GM23338 (cell line): ENCODE measurements around the gene DOCK4. TPM values are rescaled to one million over a fixed set of nuclear protein-coding genes. Genes with fewer than 3 reads are reported as not detected.

Source experiments
- ATAC-seq: fragments of 200-7000 bp; cut with Tn5 transposase; 3 replicates; pipeline ENCODE4 v1.9.1; 2020
- DNase-seq: peaks from one replicate; pipeline ENCODE4 v3.0.0-alpha.2; 2015; ENCODE audit warnings: low spot score
- H2AFZ ChIP-seq: fragments of 200-600 bp; sonication (generic); 2 replicates; pipeline ENCODE4 v1.8.0; 2016; ENCODE audit warnings: antibody characterized with exemption, mild to moderate bottlenecking, moderate library complexity
- H3F3A ChIP-seq: fragments of 200-600 bp; sonication (generic); replicated peaks from 2 replicates; pipeline ENCODE4 v1.8.0; 2017; ENCODE audit warnings: antibody characterized with exemption, mixed run types, low read depth
- H3K27ac ChIP-seq: fragments of 200-600 bp; sonication (generic); 2 replicates; pipeline ENCODE4 v1.6.1; 2016; ENCODE audit warnings: low read depth
- H3K27me3 ChIP-seq: fragments of 200-600 bp; sonication (generic); 2 replicates; pipeline ENCODE4 v1.8.0; 2016; ENCODE audit warnings: mild to moderate bottlenecking, mixed run types, moderate library complexity; ENCODE audit not compliant: insufficient read depth
- H3K36me3 ChIP-seq: fragments of 200-600 bp; sonication (generic); 2 replicates; pipeline ENCODE4 v1.8.0; 2016; ENCODE audit warnings: mild to moderate bottlenecking; ENCODE audit not compliant: insufficient read depth
- H3K4me1 ChIP-seq: fragments of 200-600 bp; sonication (generic); 2 replicates; pipeline ENCODE4 v1.8.0; 2016; ENCODE audit warnings: mild to moderate bottlenecking, moderate library complexity; ENCODE audit not compliant: insufficient read depth
- H3K4me2 ChIP-seq: fragments of 200-600 bp; sonication (generic); 2 replicates; pipeline ENCODE4 v1.7.1; 2017; ENCODE audit warnings: mixed run types
- H3K4me3 ChIP-seq: fragments of 200-600 bp; sonication (generic); 2 replicates; pipeline ENCODE4 v1.6.1; 2016; ENCODE audit warnings: mixed run types
- H3K79me2 ChIP-seq: fragments of 200-600 bp; sonication (generic); replicated peaks from 2 replicates; pipeline ENCODE4 v1.8.0; 2017; ENCODE audit warnings: mild to moderate bottlenecking; ENCODE audit not compliant: insufficient read depth
- H3K9me2 ChIP-seq: fragments of 200-600 bp; sonication (generic); 2 replicates; pipeline ENCODE4 v1.8.0; 2017; ENCODE audit not compliant: insufficient read depth
- H4K20me1 ChIP-seq: fragments of 200-600 bp; sonication (generic); replicated peaks from 2 replicates; pipeline ENCODE4 v1.8.0; 2017; ENCODE audit warnings: mild to moderate bottlenecking; ENCODE audit not compliant: insufficient read depth
- H3K27ac Mint-ChIP-seq: 2 replicates; pipeline ENCODE4 v1.8.0; 2020; ENCODE audit warnings: inconsistent platforms, mild to moderate bottlenecking, moderate library complexity, mixed read lengths
- H3K27me3 Mint-ChIP-seq: 3 replicates; pipeline ENCODE4 v1.8.0; 2022; ENCODE audit warnings: low read depth, mild to moderate bottlenecking, moderate library complexity, mixed read lengths, inconsistent platforms; ENCODE audit not compliant: insufficient read depth, poor library complexity
- H3K36me3 Mint-ChIP-seq: 3 replicates; pipeline ENCODE4 v1.8.0; 2021; ENCODE audit warnings: low read depth, mild to moderate bottlenecking, inconsistent platforms, moderate library complexity, mixed read lengths
- H3K4me1 Mint-ChIP-seq: 3 replicates; pipeline ENCODE4 v1.8.0; 2020; ENCODE audit warnings: mild to moderate bottlenecking, inconsistent platforms, mixed read lengths
- H3K4me3 Mint-ChIP-seq: 3 replicates; pipeline ENCODE4 v1.8.0; 2021; ENCODE audit warnings: moderate library complexity, mild to moderate bottlenecking, inconsistent platforms, mixed read lengths
- H3K9me3 Mint-ChIP-seq: 3 replicates; pipeline ENCODE4 v1.8.0; 2020; ENCODE audit warnings: moderate library complexity, mild to moderate bottlenecking, inconsistent platforms, mixed read lengths
- CREB1 ChIP-seq: fragments of 250-450 bp; sonication (Bioruptor Pico); IDR thresholded peaks from 2 replicates; pipeline ENCODE4 v1.5.0; 2020; ENCODE audit warnings: low read depth, mild to moderate bottlenecking, moderate library complexity
- CTCF ChIP-seq, 2 experiments: fragments of 200-600 bp in 1 of 2; sonication (generic) in 1 of 2; conservative IDR thresholded peaks; 2 replicates each; pipeline versions ENCODE4 v1.5.1 to v1.6.1; 2016 to 2017; ENCODE audit warnings: antibody characterized with exemption in 2 of 2, low read depth in 2 of 2, mild to moderate bottlenecking in 2 of 2, moderate library complexity in 1 of 2
- ETS1 ChIP-seq: IDR thresholded peaks from 2 replicates; pipeline ENCODE4 v1.6.1; 2016; ENCODE audit warnings: antibody characterized with exemption
- EZH2 ChIP-seq: fragments of 200-600 bp; sonication (generic); IDR thresholded peaks from one replicate; pipeline ENCODE4 v1.8.0; 2017; ENCODE audit warnings: antibody characterized with exemption, mild to moderate bottlenecking, low read depth; ENCODE audit not compliant: unreplicated experiment
- JUNB ChIP-seq: IDR thresholded peaks from one replicate; pipeline ENCODE4 v1.6.1; 2016; ENCODE audit warnings: antibody characterized with exemption; ENCODE audit not compliant: unreplicated experiment
- POLR2AphosphoS5 ChIP-seq: IDR thresholded peaks from 2 replicates; pipeline ENCODE4 v1.6.1; 2016; ENCODE audit warnings: antibody characterized with exemption, low read depth
- REST ChIP-seq: IDR thresholded peaks from one replicate; pipeline ENCODE4 v1.6.1; 2018; ENCODE audit warnings: antibody characterized with exemption; ENCODE audit not compliant: unreplicated experiment
- STAT1 ChIP-seq: IDR thresholded peaks from one replicate; pipeline ENCODE4 v1.6.1; 2016; ENCODE audit warnings: antibody characterized with exemption; ENCODE audit not compliant: unreplicated experiment
- ZNF114 ChIP-seq: fragments of 250-450 bp; sonication (Bioruptor Pico); IDR thresholded peaks from 2 replicates; pipeline ENCODE4 v1.5.0; 2020; ENCODE audit warnings: mild to moderate bottlenecking, moderate library complexity
- ZNF331 ChIP-seq: fragments of 250-450 bp; sonication (Bioruptor Pico); IDR thresholded peaks from 2 replicates; pipeline ENCODE4 v1.5.0; 2020; ENCODE audit warnings: low read depth, mild to moderate bottlenecking, moderate library complexity
- ZNF462 ChIP-seq: fragments of 250-450 bp; sonication (Bioruptor Pico); IDR thresholded peaks from 2 replicates; pipeline ENCODE4 v1.5.0; 2020; ENCODE audit warnings: mild to moderate bottlenecking, moderate library complexity
- polyA plus RNA-seq: library from polyadenylated mRNA; unstranded; fragments of >200 nt; fragmentation: Nextera tagmentation; extraction: Ambion mirVana; gene quantifications from 2 replicates; pipeline ENCODE4 v1.2.1, GENCODE V29; 2016
- total RNA-seq: library from RNA; depleted of rRNA; stranded (reverse); fragments of >200 nt; shearing (Covaris generic); gene quantifications from 2 replicates; pipeline ENCODE4 v1.2.3, GENCODE V29; 2014

DOCK4 gene
- total and polyA plus RNA-seq, 2 experiments from 2014 or later, result 6.3 to 33.8 TPM

GRCh38 chr7:112190120-112190519 is 16.1 kb downstream of the DOCK4 start (continued):
- TF ChIP-seq ETS1 (no peak), ZNF462 (CRISPR knock-in tag) (no peak), STAT1 (no peak), EZH2 (no peak), ZNF114 (CRISPR knock-in tag) (no peak), POLR2AphosphoS5 (no peak), ZNF331 (CRISPR knock-in tag) (no peak)

GRCh38 chr7:112189691-112190090 is 16.5 kb downstream of the DOCK4 start:
- Mint-ChIP-seq H3K9me3 (no peaks in the 10 kb centered on the region), H3K4me1 (peaks cover 26% of the 10 kb centered on the region), H3K4me3 (no peak overlapping the region), H3K27ac (no peak overlapping the region), H3K36me3 (no peaks in the 10 kb centered on the region; the same call in 2 of the 3 replicates), H3K27me3 (no peaks in the 10 kb centered on the region)
- no peak overlapping the region for H2AFZ ChIP-seq
- DNase-seq (no peak), ATAC-seq (no peak)
- H3K27me3 ChIP-seq, result no peaks in the 10 kb centered on the region
- H3K27ac ChIP-seq, result no peak overlapping the region
- no peak overlapping the region for H3K4me3 ChIP-seq
- H3K4me2 ChIP-seq, result no peak overlapping the region
- no peaks in the 10 kb centered on the region for H3K9me2 ChIP-seq
- peaks cover 93% of the 10 kb centered on the region for H3K79me2 ChIP-seq
- H4K20me1 ChIP-seq, result peaks cover 11% of the 10 kb centered on the region
- H3F3A ChIP-seq, result no peaks in the 10 kb centered on the region
- H3K36me3 ChIP-seq, result no peaks in the 10 kb centered on the region
- no peaks in the 10 kb centered on the region for H3K4me1 ChIP-seq
- TF ChIP-seq ZNF331 (CRISPR knock-in tag), result no peak
- TF ChIP-seq ETS1, result no peak
- TF ChIP-seq CTCF (conservative IDR thresholded peaks at IDR 0.05; ENCODE audit: low read depth in 2 of 2), result no peak
- TF ChIP-seq CREB1 (CRISPR knock-in tag), result no peak
- TF ChIP-seq JUNB, result no peak
- TF ChIP-seq POLR2AphosphoS5, result no peak
- no peak for TF ChIP-seq REST
